Hematopoietic multipotent progenitor cell treated with erythropoietin and hydrocortisone succinate and interleukin-3 and kit ligand, for 17 days (in vitro differentiated cells): ENCODE results near the gene ETFRF1.

ENCODE experiments used
- DNase-seq: peaks from one replicate; pipeline ENCODE4 v3.0.0-alpha.2; 2015; ENCODE audit warnings: low spot score

Gene ETFRF1

GRCh38 chr12:25195056-25195971 lies at the start of gene ETFRF1, which contains the start of gene DNAI7:
Gene ETFRF1 (plus strand): TSS chr12:25195237. CDS start chr12:25203957, 8,720 bp downstream.
Gene DNAI7 (minus strand): TSS chr12:25195160. CDS start chr12:25195078, 82 bp downstream.
- DNase-seq, result peak; percentile 92

GRCh38 chr12:25146686-25147085 lies 48.4 kb upstream of the ETFRF1 start:
- no peak for DNase-seq

GRCh38 chr12:25151476-25151875 lies 43.6 kb upstream of the ETFRF1 start:
- no peak for DNase-seq

GRCh38 chr12:25152055-25152454 lies 43.0 kb upstream of the ETFRF1 start:
- no peak for DNase-seq

GRCh38 chr12:25155022-25155576 lies 39.9 kb upstream of the ETFRF1 start:
- peak; percentile 15 for DNase-seq

GRCh38 chr12:25156061-25156460 lies 39.0 kb upstream of the ETFRF1 start:
- DNase-seq, result no peak

GRCh38 chr12:25162866-25163265 lies 32.2 kb upstream of the ETFRF1 start:
- no peak for DNase-seq

- DNase-seq, result no peak
Measured at GRCh38 chr12:25182765-25183164, 12.3 kb upstream of the ETFRF1 start.

- DNase-seq, result no peak
Measured at GRCh38 chr12:25184132-25184531, 10.9 kb upstream of the ETFRF1 start.

- no peak for DNase-seq
Measured at GRCh38 chr12:25186038-25186787, 8.8 kb upstream of the ETFRF1 start.

- DNase-seq, result no peak
Measured at GRCh38 chr12:25186788-25187402, 8.1 kb upstream of the ETFRF1 start.

GRCh38 chr12:25187781-25188180 lies 7.3 kb upstream of the ETFRF1 start:
- DNase-seq, result no peak

- DNase-seq, result no peak
Measured at GRCh38 chr12:25189656-25190055, 5.4 kb upstream of the ETFRF1 start.

- DNase-seq, result no peak
Measured at GRCh38 chr12:25190793-25191192, 4.2 kb upstream of the ETFRF1 start.

GRCh38 chr12:25194214-25194613 lies 823 bp upstream of the ETFRF1 start:
- DNase-seq, result no peak

GRCh38 chr12:25194722-25195055 lies 348 bp upstream of the ETFRF1 start:
- no peak for DNase-seq

GRCh38 chr12:25197608-25198007 lies 2.6 kb downstream of the ETFRF1 start:
- DNase-seq, result no peak

GRCh38 chr12:25200703-25201102 lies 5.7 kb downstream of the ETFRF1 start:
- no peak for DNase-seq

GRCh38 chr12:25202137-25202536 lies 7.1 kb downstream of the ETFRF1 start:
- DNase-seq, result no peak

- no peak for DNase-seq
Measured at GRCh38 chr12:25207411-25207810, 12.4 kb downstream of the ETFRF1 start.

GRCh38 chr12:25207846-25208245 lies 12.8 kb downstream of the ETFRF1 start:
- DNase-seq, result no peak

- no peak for DNase-seq
Measured at GRCh38 chr12:25208554-25208953, 13.5 kb downstream of the ETFRF1 start.
